Duodenal mucosa (tissue), 2 donors: ENCODE measurements around the gene KIF23.

ENCODE experiments used
- H3K27ac ChIP-seq: one replicate; pipeline ENCODE4 v1.7.0; 2013; ENCODE audit warnings: low read depth, low read length
- H3K27me3 ChIP-seq, 2 donors: one replicate each; pipeline ENCODE4 v1.7.0; 2013; ENCODE audit warnings: low read length in 2 of 2, control low read depth in 1 of 2; ENCODE audit not compliant: insufficient read depth in 2 of 2, control insufficient read depth in 1 of 2
- H3K36me3 ChIP-seq, 2 donors: one replicate each; pipeline ENCODE4 v1.7.0; 2013; ENCODE audit warnings: low read length in 2 of 2, control low read depth in 1 of 2; ENCODE audit not compliant: insufficient read depth in 2 of 2, control insufficient read depth in 1 of 2
- H3K4me1 ChIP-seq, 2 donors: one replicate each; pipeline ENCODE4 v1.7.0; 2013; ENCODE audit warnings: low read length in 2 of 2, control low read depth in 1 of 2; ENCODE audit not compliant: insufficient read depth in 2 of 2, control insufficient read depth in 1 of 2
- H3K4me3 ChIP-seq, 2 donors: one replicate each; pipeline ENCODE4 v1.7.0; 2013; ENCODE audit warnings: low read length in 2 of 2, low read depth in 1 of 2
- H3K9ac ChIP-seq, 2 donors: one replicate each; pipeline ENCODE4 v1.7.0; 2013; ENCODE audit warnings: low read length in 2 of 2, low read depth in 1 of 2
- H3K9me3 ChIP-seq, 2 donors: one replicate each; pipeline ENCODE4 v1.7.0; 2013; ENCODE audit warnings: low read length in 2 of 2, control low read depth in 1 of 2; ENCODE audit not compliant: control insufficient read depth in 1 of 2

The KIF23 gene

GRCh38 chr15:69394556-69395282, 19.4 kb upstream of the KIF23 start:
- Histone ChIP-seq H3K4me1 (peaks cover 0 to 2% of the 10 kb centered on the region in 2 donors), H3K9ac (no peak overlapping the region), H3K4me3 (no peak overlapping the region)

GRCh38 chr15:69395460-69395859, 18.7 kb upstream of the KIF23 start:
- no peak overlapping the region for H3K9ac ChIP-seq
- H3K9me3 ChIP-seq: no peaks in the 10 kb centered on the region
- no peak overlapping the region for H3K4me3 ChIP-seq

More at GRCh38 chr15:69394556-69395282, 19.4 kb upstream of the KIF23 start:
- peaks cover 0 to 3% of the 10 kb centered on the region in 2 donors for H3K27me3 ChIP-seq
- no peaks in the 10 kb centered on the region for H3K36me3 ChIP-seq
- H3K9me3 ChIP-seq: no peaks in the 10 kb centered on the region
- H3K27ac ChIP-seq: no peak overlapping the region

GRCh38 chr15:69395991-69396390, 18.2 kb upstream of the KIF23 start:
- H3K27me3 ChIP-seq: peaks cover 0 to 3% of the 10 kb centered on the region in 2 donors
- H3K4me1 ChIP-seq: peaks cover 0 to 2% of the 10 kb centered on the region in 2 donors
- H3K9ac ChIP-seq: no peak overlapping the region
- H3K27ac ChIP-seq: no peak overlapping the region
- no peaks in the 10 kb centered on the region for H3K36me3 ChIP-seq
- H3K4me3 ChIP-seq: no peak overlapping the region
- H3K9me3 ChIP-seq: no peaks in the 10 kb centered on the region

More at GRCh38 chr15:69395460-69395859, 18.7 kb upstream of the KIF23 start:
- no peak overlapping the region for H3K27ac ChIP-seq
- peaks cover 0 to 3% of the 10 kb centered on the region in 2 donors for H3K27me3 ChIP-seq
- no peaks in the 10 kb centered on the region for H3K36me3 ChIP-seq
- H3K4me1 ChIP-seq: peaks cover 0 to 2% of the 10 kb centered on the region in 2 donors

- no peak overlapping the region for H3K4me3 ChIP-seq
- H3K9ac ChIP-seq: no peak overlapping the region
- no peaks in the 10 kb centered on the region for H3K4me1 ChIP-seq
- H3K36me3 ChIP-seq: no peaks in the 10 kb centered on the region
- no peaks in the 10 kb centered on the region for H3K9me3 ChIP-seq
- H3K27ac ChIP-seq: no peak overlapping the region
- peaks cover 0 to 3% of the 10 kb centered on the region in 2 donors for H3K27me3 ChIP-seq
These were observed 15.7 kb upstream of the KIF23 start for GRCh38 chr15:69398491-69398891.

- Histone ChIP-seq H3K27me3 (no peaks in the 10 kb centered on the region), H3K4me1 (no peaks in the 10 kb centered on the region), H3K4me3 (no peak overlapping the region), H3K9ac (no peak overlapping the region), H3K9me3 (no peaks in the 10 kb centered on the region), H3K27ac (no peak overlapping the region), H3K36me3 (no peaks in the 10 kb centered on the region)
These were observed 13.3 kb upstream of the KIF23 start for GRCh38 chr15:69400850-69401249.

GRCh38 chr15:69402816-69403215, 11.3 kb upstream of the KIF23 start:
- no peak overlapping the region for H3K9ac ChIP-seq
- H3K4me1 ChIP-seq: no peaks in the 10 kb centered on the region
- no peaks in the 10 kb centered on the region for H3K36me3 ChIP-seq
- no peaks in the 10 kb centered on the region for H3K27me3 ChIP-seq
- H3K27ac ChIP-seq: no peak overlapping the region
- no peaks in the 10 kb centered on the region for H3K9me3 ChIP-seq
- H3K4me3 ChIP-seq: no peak overlapping the region

- H3K9ac ChIP-seq: no peak overlapping the region
- H3K27me3 ChIP-seq: no peaks in the 10 kb centered on the region
- no peaks in the 10 kb centered on the region for H3K4me1 ChIP-seq
- no peak overlapping the region for H3K4me3 ChIP-seq
- no peaks in the 10 kb centered on the region for H3K9me3 ChIP-seq
- H3K36me3 ChIP-seq: no peaks in the 10 kb centered on the region
- no peak overlapping the region for H3K27ac ChIP-seq
These were observed 10.6 kb upstream of the KIF23 start for GRCh38 chr15:69403594-69403993.

GRCh38 chr15:69405110-69405509, 9.0 kb upstream of the KIF23 start:
- no peaks in the 10 kb centered on the region for H3K9me3 ChIP-seq
- H3K4me1 ChIP-seq: no peaks in the 10 kb centered on the region
- no peak overlapping the region for H3K27ac ChIP-seq
- H3K9ac ChIP-seq: no peak overlapping the region
- no peaks in the 10 kb centered on the region for H3K27me3 ChIP-seq
- H3K4me3 ChIP-seq: no peak overlapping the region
- H3K36me3 ChIP-seq: no peaks in the 10 kb centered on the region

- no peaks in the 10 kb centered on the region for H3K36me3 ChIP-seq
- no peak overlapping the region for H3K4me3 ChIP-seq
- no peak overlapping the region for H3K27ac ChIP-seq
- no peaks in the 10 kb centered on the region for H3K4me1 ChIP-seq
- no peaks in the 10 kb centered on the region for H3K27me3 ChIP-seq
- H3K9me3 ChIP-seq: no peaks in the 10 kb centered on the region
- no peak overlapping the region for H3K9ac ChIP-seq
These were observed 6.3 kb upstream of the KIF23 start for GRCh38 chr15:69407719-69408400.

- no peaks in the 10 kb centered on the region for H3K36me3 ChIP-seq
- H3K4me1 ChIP-seq: peaks cover 0 to 3% of the 10 kb centered on the region in 2 donors
- H3K9ac ChIP-seq: no peak overlapping the region
- no peaks in the 10 kb centered on the region for H3K9me3 ChIP-seq
- no peak overlapping the region for H3K27ac ChIP-seq
- no peak overlapping the region for H3K4me3 ChIP-seq
- H3K27me3 ChIP-seq: no peaks in the 10 kb centered on the region
These were observed 5.3 kb upstream of the KIF23 start for GRCh38 chr15:69408841-69409240.
